ENCODE measurements around the gene RPTOR.
A peak's percentile ranks its signal among the peaks of the same experiment; 100 is the strongest.
"Not testable (repeated sequence)": the region's sequence is repeated elsewhere in the genome, so short reads cannot be mapped to it uniquely, and the experiment has no call there.

The RPTOR gene

GRCh38 chr17:80695979-80696378 is 151.3 kb downstream of the RPTOR start:
- no peak overlapping the region for H2BK120ac ChIP-seq (ENCODE audit: low read depth, low read length)
- H2AK5ac ChIP-seq (ENCODE audit: low read length): no peak overlapping the region
- H3K23ac ChIP-seq (ENCODE audit: low read length): no peak overlapping the region
- H3K56ac ChIP-seq (ENCODE audit: low read length): no peak overlapping the region
- no peak overlapping the region for H3K18ac ChIP-seq (ENCODE audit: low read length)
- H2BK15ac ChIP-seq (replicated peaks; ENCODE audit: low read depth): no peak overlapping the region
- H3K79me2 ChIP-seq (ENCODE audit: control insufficient read depth, insufficient read depth, low read length): peaks cover 22% of the 10 kb centered on the region
- no peak overlapping the region for H4K5ac ChIP-seq (ENCODE audit: low read length)
- no peaks in the 10 kb centered on the region for H3K36me3 ChIP-seq (ENCODE audit: control insufficient read depth, insufficient read depth, low read length)
- H3K4ac ChIP-seq (ENCODE audit: low read depth, low read length): no peak overlapping the region
- no peak overlapping the region for H3K4me3 ChIP-seq (ENCODE audit: low read length)
- peaks cover 38% of the 10 kb centered on the region for H3K79me1 ChIP-seq (ENCODE audit: low read length)
- WGBS (ENCODE audit: extremely low coverage, insufficient coverage, low lambda C conversion rate): no CpG with 5 or more reads among the region's 4 CpGs
- H4K8ac ChIP-seq (ENCODE audit: low read depth, low read length): no peak overlapping the region
- no peaks in the 10 kb centered on the region for H3K27me3 ChIP-seq (ENCODE audit: insufficient read depth, low read length, poor library complexity)
- peaks cover 5% of the 10 kb centered on the region for H3K4me1 ChIP-seq (ENCODE audit: control insufficient read depth, low read depth, low read length)
- H3K4me2 ChIP-seq (ENCODE audit: low read length): no peak overlapping the region
- DNase-seq: no peak
- no peak overlapping the region for H2BK5ac ChIP-seq (ENCODE audit: low read length)
- no peak overlapping the region for H3K9ac ChIP-seq (ENCODE audit: low read length)
- no peak overlapping the region for H3K27ac ChIP-seq (ENCODE audit: low read depth, low read length)

- DNase-seq: no peak
- Histone ChIP-seq H3K27me3 (ENCODE audit: insufficient read depth, low read length, poor library complexity) (no peaks in the 10 kb centered on the region), H3K4me2 (ENCODE audit: low read length) (no peak overlapping the region), H3K9ac (ENCODE audit: low read length) (no peak overlapping the region), H2BK15ac (replicated peaks; ENCODE audit: low read depth) (no peak overlapping the region), H4K8ac (ENCODE audit: low read depth, low read length) (no peak overlapping the region), H3K4me1 (ENCODE audit: control insufficient read depth, low read depth, low read length) (peaks cover 5% of the 10 kb centered on the region), H3K27ac (ENCODE audit: low read depth, low read length) (no peak overlapping the region), H2BK120ac (ENCODE audit: low read depth, low read length) (no peak overlapping the region), H3K79me2 (ENCODE audit: control insufficient read depth, insufficient read depth, low read length) (peaks cover 24% of the 10 kb centered on the region), H3K18ac (ENCODE audit: low read length) (no peak overlapping the region), H4K5ac (ENCODE audit: low read length) (no peak overlapping the region), H3K4ac (ENCODE audit: low read depth, low read length) (no peak overlapping the region), H3K56ac (ENCODE audit: low read length) (peak overlapping the region; percentile 42), H3K36me3 (ENCODE audit: control insufficient read depth, insufficient read depth, low read length) (no peaks in the 10 kb centered on the region), H3K79me1 (ENCODE audit: low read length) (peaks cover 35% of the 10 kb centered on the region), H3K23ac (ENCODE audit: low read length) (no peak overlapping the region), H2AK5ac (ENCODE audit: low read length) (no peak overlapping the region), H3K4me3 (ENCODE audit: low read length) (no peak overlapping the region), H2BK5ac (ENCODE audit: low read length) (no peak overlapping the region)
- no CpG with 5 or more reads among the region's 14 CpGs for WGBS (ENCODE audit: extremely low coverage, insufficient coverage, low lambda C conversion rate)
Observed at GRCh38 chr17:80696456-80696855, 151.8 kb downstream of the RPTOR start.

- no peak for DNase-seq
- H3K27me3 ChIP-seq (ENCODE audit: insufficient read depth, low read length, poor library complexity): no peaks in the 10 kb centered on the region
- H4K5ac ChIP-seq (ENCODE audit: low read length): no peak overlapping the region
- no peak overlapping the region for H3K27ac ChIP-seq (ENCODE audit: low read depth, low read length)
- H3K36me3 ChIP-seq (ENCODE audit: control insufficient read depth, insufficient read depth, low read length): no peaks in the 10 kb centered on the region
- H3K4me3 ChIP-seq (ENCODE audit: low read length): no peak overlapping the region
- no peak overlapping the region for H3K4me2 ChIP-seq (ENCODE audit: low read length)
- no peak overlapping the region for H2BK120ac ChIP-seq (ENCODE audit: low read depth, low read length)
- H4K8ac ChIP-seq (ENCODE audit: low read depth, low read length): no peak overlapping the region
- H3K9ac ChIP-seq (ENCODE audit: low read length): no peak overlapping the region
- H2AK5ac ChIP-seq (ENCODE audit: low read length): no peak overlapping the region
- peaks cover 33% of the 10 kb centered on the region for H3K79me1 ChIP-seq (ENCODE audit: low read length)
- H2BK5ac ChIP-seq (ENCODE audit: low read length): no peak overlapping the region
- no peak overlapping the region for H3K23ac ChIP-seq (ENCODE audit: low read length)
- no peak overlapping the region for H3K4ac ChIP-seq (ENCODE audit: low read depth, low read length)
- no peak overlapping the region for H2BK15ac ChIP-seq (replicated peaks; ENCODE audit: low read depth)
- peaks cover 24% of the 10 kb centered on the region for H3K79me2 ChIP-seq (ENCODE audit: control insufficient read depth, insufficient read depth, low read length)
- H3K4me1 ChIP-seq (ENCODE audit: control insufficient read depth, low read depth, low read length): peaks cover 5% of the 10 kb centered on the region
- H3K56ac ChIP-seq (ENCODE audit: low read length): peak overlapping the region; percentile 42
- H3K18ac ChIP-seq (ENCODE audit: low read length): no peak overlapping the region
- no CpG with 5 or more reads among the region's 5 CpGs for WGBS (ENCODE audit: extremely low coverage, insufficient coverage, low lambda C conversion rate)
Observed at GRCh38 chr17:80696964-80697363, 152.3 kb downstream of the RPTOR start.

- no peak overlapping the region for H3K56ac ChIP-seq (ENCODE audit: low read length)
- H3K36me3 ChIP-seq (ENCODE audit: control insufficient read depth, insufficient read depth, low read length): no peaks in the 10 kb centered on the region
- H3K27ac ChIP-seq (ENCODE audit: low read depth, low read length): no peak overlapping the region
- H2AK5ac ChIP-seq (ENCODE audit: low read length): no peak overlapping the region
- H4K8ac ChIP-seq (ENCODE audit: low read depth, low read length): no peak overlapping the region
- H3K9ac ChIP-seq (ENCODE audit: low read length): no peak overlapping the region
- WGBS (ENCODE audit: extremely low coverage, insufficient coverage, low lambda C conversion rate): no CpG with 5 or more reads among the region's 14 CpGs
- H3K79me2 ChIP-seq (ENCODE audit: control insufficient read depth, insufficient read depth, low read length): peaks cover 24% of the 10 kb centered on the region
- no peak overlapping the region for H2BK15ac ChIP-seq (replicated peaks; ENCODE audit: low read depth)
- no peaks in the 10 kb centered on the region for H3K27me3 ChIP-seq (ENCODE audit: insufficient read depth, low read length, poor library complexity)
- H4K5ac ChIP-seq (ENCODE audit: low read length): no peak overlapping the region
- H2BK5ac ChIP-seq (ENCODE audit: low read length): no peak overlapping the region
- no peak overlapping the region for H3K4ac ChIP-seq (ENCODE audit: low read depth, low read length)
- H3K4me3 ChIP-seq (ENCODE audit: low read length): no peak overlapping the region
- H3K18ac ChIP-seq (ENCODE audit: low read length): no peak overlapping the region
- peaks cover 13% of the 10 kb centered on the region for H3K4me1 ChIP-seq (ENCODE audit: control insufficient read depth, low read depth, low read length)
- H3K23ac ChIP-seq (ENCODE audit: low read length): no peak overlapping the region
- H3K4me2 ChIP-seq (ENCODE audit: low read length): no peak overlapping the region
- DNase-seq: no peak
- peaks cover 30% of the 10 kb centered on the region for H3K79me1 ChIP-seq (ENCODE audit: low read length)
- no peak overlapping the region for H2BK120ac ChIP-seq (ENCODE audit: low read depth, low read length)
Observed at GRCh38 chr17:80698297-80698696, 153.7 kb downstream of the RPTOR start.

- not testable (repeated sequence) for H3K23ac ChIP-seq (ENCODE audit: low read length); H3K4ac ChIP-seq (ENCODE audit: low read depth, low read length); H3K4me2 ChIP-seq (ENCODE audit: low read length); H3K56ac ChIP-seq (ENCODE audit: low read length); H3K18ac ChIP-seq (ENCODE audit: low read length); H3K4me3 ChIP-seq (ENCODE audit: low read length); H2AK5ac ChIP-seq (ENCODE audit: low read length); DNase-seq; H4K8ac ChIP-seq (ENCODE audit: low read depth, low read length); H2BK5ac ChIP-seq (ENCODE audit: low read length); H3K27me3 ChIP-seq (ENCODE audit: insufficient read depth, low read length, poor library complexity); H3K9ac ChIP-seq (ENCODE audit: low read length); H3K27ac ChIP-seq (ENCODE audit: low read depth, low read length); H2BK15ac ChIP-seq (replicated peaks; ENCODE audit: low read depth); H4K5ac ChIP-seq (ENCODE audit: low read length); H3K36me3 ChIP-seq (ENCODE audit: control insufficient read depth, insufficient read depth, low read length); H2BK120ac ChIP-seq (ENCODE audit: low read depth, low read length)
- H3K4me1 ChIP-seq (ENCODE audit: control insufficient read depth, low read depth, low read length): peaks cover 15% of the 10 kb centered on the region
- WGBS (ENCODE audit: extremely low coverage, insufficient coverage, low lambda C conversion rate): no CpG with 5 or more reads among the region's 3 CpGs
- H3K79me2 ChIP-seq (ENCODE audit: control insufficient read depth, insufficient read depth, low read length): peaks cover 26% of the 10 kb centered on the region
- peaks cover 32% of the 10 kb centered on the region for H3K79me1 ChIP-seq (ENCODE audit: low read length)
Observed at GRCh38 chr17:80699205-80699604, 154.6 kb downstream of the RPTOR start.

- Histone ChIP-seq H3K9ac (ENCODE audit: low read length) (no peak overlapping the region), H3K4me2 (ENCODE audit: low read length) (no peak overlapping the region), H3K79me2 (ENCODE audit: control insufficient read depth, insufficient read depth, low read length) (peaks cover 18% of the 10 kb centered on the region), H3K23ac (ENCODE audit: low read length) (no peak overlapping the region), H2AK5ac (ENCODE audit: low read length) (no peak overlapping the region), H3K56ac (ENCODE audit: low read length) (no peak overlapping the region), H3K27ac (ENCODE audit: low read depth, low read length) (no peak overlapping the region), H3K18ac (ENCODE audit: low read length) (no peak overlapping the region), H3K27me3 (ENCODE audit: insufficient read depth, low read length, poor library complexity) (no peaks in the 10 kb centered on the region), H3K4me3 (ENCODE audit: low read length) (no peak overlapping the region), H3K36me3 (ENCODE audit: control insufficient read depth, insufficient read depth, low read length) (no peaks in the 10 kb centered on the region), H3K4me1 (ENCODE audit: control insufficient read depth, low read depth, low read length) (peaks cover 18% of the 10 kb centered on the region), H2BK120ac (ENCODE audit: low read depth, low read length) (no peak overlapping the region), H4K5ac (ENCODE audit: low read length) (no peak overlapping the region), H3K79me1 (ENCODE audit: low read length) (peaks cover 30% of the 10 kb centered on the region), H2BK15ac (replicated peaks; ENCODE audit: low read depth) (no peak overlapping the region), H2BK5ac (ENCODE audit: low read length) (no peak overlapping the region), H3K4ac (ENCODE audit: low read depth, low read length) (no peak overlapping the region), H4K8ac (ENCODE audit: low read depth, low read length) (no peak overlapping the region)
- WGBS (ENCODE audit: extremely low coverage, insufficient coverage, low lambda C conversion rate): no CpG with 5 or more reads among the region's 9 CpGs
- DNase-seq: no peak
Observed at GRCh38 chr17:80701730-80702129, 157.1 kb downstream of the RPTOR start.

All from mesendoderm (in vitro differentiated cells).